Mesendoderm (in vitro differentiated cells): ENCODE data around the gene GNAQ.

Experiments used
- DNase-seq: peaks from one replicate; pipeline ENCODE4 v3.0.0; 2013
- H2AK5ac ChIP-seq: 2 replicates; pipeline ENCODE4 v1.6.1; 2013; ENCODE audit warnings: low read length, inconsistent platforms
- H2BK120ac ChIP-seq: 2 replicates; pipeline ENCODE4 v1.6.1; 2013; ENCODE audit warnings: low read depth, mild to moderate bottlenecking, low read length, moderate library complexity, mixed read lengths
- H2BK15ac ChIP-seq: replicated peaks from 2 replicates; pipeline ENCODE4 v1.6.1; 2013; ENCODE audit warnings: low read depth, mild to moderate bottlenecking, moderate library complexity
- H2BK5ac ChIP-seq: 2 replicates; pipeline ENCODE4 v1.6.1; 2013; ENCODE audit warnings: low read length, inconsistent platforms
- H3K18ac ChIP-seq: 2 replicates; pipeline ENCODE4 v1.6.1; 2013; ENCODE audit warnings: mild to moderate bottlenecking, low read length, mixed read lengths
- H3K23ac ChIP-seq: one replicate; pipeline ENCODE4 v1.6.1; 2013; ENCODE audit warnings: low read length
- H3K27ac ChIP-seq: 2 replicates; pipeline ENCODE4 v1.5.1; 2013; ENCODE audit warnings: low read depth, mild to moderate bottlenecking, inconsistent platforms, low read length, moderate library complexity
- H3K27me3 ChIP-seq: 2 replicates; pipeline ENCODE4 v1.6.1; 2013; ENCODE audit warnings: low read length, control low read depth, mild to moderate bottlenecking, inconsistent platforms; ENCODE audit not compliant: insufficient read depth, poor library complexity
- H3K36me3 ChIP-seq: 2 replicates; pipeline ENCODE4 v1.6.1; 2013; ENCODE audit warnings: low read length, inconsistent platforms; ENCODE audit not compliant: control insufficient read depth, insufficient read depth
- H3K4ac ChIP-seq: one replicate; pipeline ENCODE4 v1.6.1; 2013; ENCODE audit warnings: low read depth, mild to moderate bottlenecking, low read length, moderate library complexity
- H3K4me1 ChIP-seq: 2 replicates; pipeline ENCODE4 v1.6.1; 2013; ENCODE audit warnings: low read depth, low read length, inconsistent platforms; ENCODE audit not compliant: control insufficient read depth
- H3K4me2 ChIP-seq: 2 replicates; pipeline ENCODE4 v1.6.1; 2013; ENCODE audit warnings: low read length
- H3K4me3 ChIP-seq: 2 replicates; pipeline ENCODE4 v1.5.1; 2013; ENCODE audit warnings: mild to moderate bottlenecking, low read length
- H3K56ac ChIP-seq: one replicate; pipeline ENCODE4 v1.6.1; 2013; ENCODE audit warnings: low read length
- H3K79me1 ChIP-seq: 2 replicates; pipeline ENCODE4 v1.6.1; 2013; ENCODE audit warnings: low read length, inconsistent platforms
- H3K79me2 ChIP-seq: 2 replicates; pipeline ENCODE4 v1.6.1; 2013; ENCODE audit warnings: mild to moderate bottlenecking, low read length; ENCODE audit not compliant: control insufficient read depth, insufficient read depth
- H3K9ac ChIP-seq: 2 replicates; pipeline ENCODE4 v1.6.1; 2013; ENCODE audit warnings: low read length, inconsistent platforms
- H4K5ac ChIP-seq: one replicate; pipeline ENCODE4 v1.6.1; 2013; ENCODE audit warnings: low read length
- H4K8ac ChIP-seq: one replicate; pipeline ENCODE4 v1.6.1; 2013; ENCODE audit warnings: low read depth, mild to moderate bottlenecking, control low read depth, low read length, moderate library complexity
- WGBS: extraction: QIAGEN DNeasy Blood & Tissue Kit; methylation state at CpG from one replicate; pipeline ENCODE4 v1.1.7; 2013; ENCODE audit warnings: low lambda C conversion rate, missing lambda C conversion rate; ENCODE audit not compliant: insufficient coverage; ENCODE audit errors: extremely low coverage; 5-methylcytosine and 5-hydroxymethylcytosine counted together

GNAQ gene

DNA sequence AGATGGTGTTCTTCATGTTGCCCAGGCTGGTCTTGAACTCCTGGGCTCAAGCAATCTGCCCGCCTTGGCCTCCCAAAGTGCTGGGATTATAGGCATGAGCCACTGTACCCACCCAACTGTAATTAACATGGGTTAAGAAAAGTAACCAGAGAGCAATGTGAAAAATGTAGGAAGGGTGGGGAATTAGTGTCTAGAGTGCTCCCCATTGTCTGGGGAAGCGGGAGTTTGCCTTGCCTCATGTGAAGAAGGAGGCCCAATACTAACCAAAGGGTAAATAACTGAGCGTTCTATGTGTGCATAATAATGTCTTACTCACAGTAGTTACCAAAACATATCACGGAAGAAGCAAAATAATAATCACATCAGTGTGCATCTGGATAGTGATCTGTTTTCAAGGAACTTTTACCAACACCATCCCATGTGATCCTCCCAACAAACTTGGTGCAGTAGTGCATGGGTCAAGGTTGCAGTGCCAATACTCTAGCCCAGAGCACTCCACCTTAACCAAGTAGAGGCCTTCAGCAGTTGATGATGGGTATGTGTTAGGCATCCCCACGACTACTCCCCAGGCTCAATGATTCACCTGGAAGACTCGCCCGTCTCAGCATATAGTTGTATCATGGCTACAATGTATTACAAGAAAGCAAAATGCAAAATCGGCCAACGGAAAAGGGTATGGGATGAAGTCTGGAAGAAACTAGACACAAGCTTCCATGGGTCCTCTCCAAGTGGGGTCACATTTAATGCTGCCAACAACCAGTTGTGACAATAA, 26.2 kb downstream of the GNAQ start:
- Histone ChIP-seq H4K8ac (no peak overlapping the region), H3K23ac (peak overlapping the region; percentile 53), H3K27me3 (no peaks in the 10 kb centered on the region), H2BK15ac (no peak overlapping the region), H3K4me1 (no peaks in the 10 kb centered on the region), H3K56ac (no peak overlapping the region), H4K5ac (no peak overlapping the region), H3K4ac (no peak overlapping the region), H3K4me3 (no peak overlapping the region), H2BK5ac (no peak overlapping the region), H3K79me1 (peaks cover 21% of the 10 kb centered on the region), H3K79me2 (peaks cover 39% of the 10 kb centered on the region), H3K9ac (no peak overlapping the region), H3K27ac (no peak overlapping the region), H2BK120ac (no peak overlapping the region), H2AK5ac (no peak overlapping the region), H3K4me2 (no peak overlapping the region), H3K18ac (no peak overlapping the region), H3K36me3 (no peaks in the 10 kb centered on the region)
- DNase-seq: no peak
- WGBS: no CpG with 5 or more reads among the region's 9 CpGs

GRCh38 chr9:78004478-78005229, 27.0 kb downstream of the GNAQ start:
- Histone ChIP-seq H3K4me2 (no peak overlapping the region), H4K8ac (no peak overlapping the region), H3K4ac (no peak overlapping the region), H2BK15ac (no peak overlapping the region), H3K27me3 (no peaks in the 10 kb centered on the region), H4K5ac (no peak overlapping the region), H2BK120ac (no peak overlapping the region), H3K79me1 (peaks cover 19% of the 10 kb centered on the region), H3K79me2 (peaks cover 34% of the 10 kb centered on the region), H3K4me3 (no peak overlapping the region), H3K9ac (no peak overlapping the region), H3K4me1 (no peaks in the 10 kb centered on the region), H2AK5ac (no peak overlapping the region), H3K27ac (no peak overlapping the region), H3K56ac (no peak overlapping the region), H3K36me3 (no peaks in the 10 kb centered on the region), H2BK5ac (no peak overlapping the region), H3K23ac (no peak overlapping the region), H3K18ac (no peak overlapping the region)
- DNase-seq: no peak
- no CpG with 5 or more reads among the region's 6 CpGs for WGBS

DNA sequence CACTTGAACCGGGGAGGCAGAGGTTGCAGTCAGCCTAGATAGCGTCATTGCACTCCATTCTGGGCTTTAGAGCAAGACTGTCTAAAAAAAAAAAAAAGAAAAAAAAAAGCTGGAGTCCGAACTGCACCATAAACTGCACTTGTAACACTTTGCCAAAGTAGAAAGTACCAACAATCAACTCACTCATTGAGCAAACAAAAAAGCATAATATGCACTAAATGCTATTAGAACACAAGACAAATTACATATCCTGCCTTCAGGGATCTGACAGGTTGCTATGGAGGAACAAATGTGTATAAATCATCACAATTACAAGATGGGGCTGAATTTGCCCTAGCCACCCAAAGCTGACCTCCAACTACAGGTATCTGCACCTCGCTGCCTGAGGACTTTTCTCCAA, 27.9 kb downstream of the GNAQ start:
- Histone ChIP-seq H4K5ac (no peak overlapping the region), H2BK120ac (no peak overlapping the region), H3K4me3 (no peak overlapping the region), H2BK5ac (no peak overlapping the region), H3K27me3 (no peaks in the 10 kb centered on the region), H3K79me2 (peaks cover 32% of the 10 kb centered on the region), H3K4ac (no peak overlapping the region), H3K18ac (no peak overlapping the region), H3K27ac (no peak overlapping the region), H3K56ac (no peak overlapping the region), H3K23ac (no peak overlapping the region), H3K4me1 (no peaks in the 10 kb centered on the region), H3K4me2 (no peak overlapping the region), H2AK5ac (no peak overlapping the region), H2BK15ac (no peak overlapping the region), H3K79me1 (peaks cover 17% of the 10 kb centered on the region), H3K36me3 (no peaks in the 10 kb centered on the region), H3K9ac (no peak overlapping the region), H4K8ac (no peak overlapping the region)
- DNase-seq: no peak
- no CpG with 5 or more reads among the region's 4 CpGs for whole genome bisulfite sequencing

GRCh38 chr9:78001946-78002731, 29.5 kb downstream of the GNAQ start:
- no peak overlapping the region for H3K27ac ChIP-seq

DNA sequence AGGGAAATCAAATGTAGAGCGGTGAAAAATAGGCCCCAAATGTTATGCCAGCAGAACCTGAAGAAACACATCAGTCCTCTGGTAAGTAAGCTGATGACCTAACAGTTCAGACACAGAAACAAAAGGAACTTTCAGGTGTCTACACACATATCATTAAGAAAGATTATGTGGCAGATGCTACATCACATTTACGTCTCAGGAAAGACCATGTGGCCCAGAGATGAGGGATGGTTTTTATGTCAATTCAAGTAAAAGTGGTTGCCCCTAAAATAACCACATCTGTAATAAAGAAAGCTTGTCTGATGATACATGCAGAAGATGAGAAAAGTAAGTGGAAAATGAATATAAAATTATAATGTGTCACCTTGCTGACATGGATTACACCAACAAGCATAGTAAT, 31.4 kb downstream of the GNAQ start:
- Histone ChIP-seq H4K5ac (no peak overlapping the region), H3K4ac (no peak overlapping the region), H3K79me1 (peaks cover 13% of the 10 kb centered on the region), H3K27me3 (no peaks in the 10 kb centered on the region), H3K36me3 (no peaks in the 10 kb centered on the region), H3K4me1 (no peaks in the 10 kb centered on the region), H4K8ac (no peak overlapping the region), H3K18ac (no peak overlapping the region), H3K4me3 (no peak overlapping the region), H3K9ac (no peak overlapping the region), H3K79me2 (peaks cover 26% of the 10 kb centered on the region), H2BK120ac (no peak overlapping the region), H3K4me2 (no peak overlapping the region), H2AK5ac (no peak overlapping the region), H3K23ac (no peak overlapping the region), H3K56ac (no peak overlapping the region), H3K27ac (no peak overlapping the region), H2BK15ac (no peak overlapping the region), H2BK5ac (no peak overlapping the region)
- DNase-seq: no peak
- WGBS: no CpG with 5 or more reads among the region's 2 CpGs

More at GRCh38 chr9:78001946-78002731, 29.5 kb downstream of the GNAQ start:
- no peak overlapping the region for H3K56ac ChIP-seq
- peaks cover 18% of the 10 kb centered on the region for H3K79me1 ChIP-seq
- H4K5ac ChIP-seq: no peak overlapping the region
- DNase-seq: no peak
- no peak overlapping the region for H2AK5ac ChIP-seq
- H3K9ac ChIP-seq: no peak overlapping the region
- no peak overlapping the region for H2BK120ac ChIP-seq
- no CpG with 5 or more reads among the region's 4 CpGs for WGBS
- H3K27me3 ChIP-seq: no peaks in the 10 kb centered on the region
- no peaks in the 10 kb centered on the region for H3K36me3 ChIP-seq
- no peak overlapping the region for H3K4me2 ChIP-seq
- no peak overlapping the region for H3K23ac ChIP-seq
- no peak overlapping the region for H3K4me3 ChIP-seq
- no peak overlapping the region for H4K8ac ChIP-seq
- H2BK15ac ChIP-seq: no peak overlapping the region
- no peaks in the 10 kb centered on the region for H3K4me1 ChIP-seq
- H3K18ac ChIP-seq: no peak overlapping the region
- H3K4ac ChIP-seq: no peak overlapping the region
- no peak overlapping the region for H2BK5ac ChIP-seq
- H3K79me2 ChIP-seq: peaks cover 33% of the 10 kb centered on the region
